DMS53 treated with DMSO at 0.1 percent for 48 hours (cell line): ENCODE measurements around the gene MALT1.
"Not testable (repeated sequence)": the region's sequence is repeated elsewhere in the genome, so short reads cannot be mapped to it uniquely, and the experiment has no call there.

Experiments
- DNase-seq: peaks from one replicate; lab custom pipeline; 2025; ENCODE audit not compliant: unreplicated experiment; lab: John Stamatoyannopoulos, UW

MALT1 gene

DNA sequence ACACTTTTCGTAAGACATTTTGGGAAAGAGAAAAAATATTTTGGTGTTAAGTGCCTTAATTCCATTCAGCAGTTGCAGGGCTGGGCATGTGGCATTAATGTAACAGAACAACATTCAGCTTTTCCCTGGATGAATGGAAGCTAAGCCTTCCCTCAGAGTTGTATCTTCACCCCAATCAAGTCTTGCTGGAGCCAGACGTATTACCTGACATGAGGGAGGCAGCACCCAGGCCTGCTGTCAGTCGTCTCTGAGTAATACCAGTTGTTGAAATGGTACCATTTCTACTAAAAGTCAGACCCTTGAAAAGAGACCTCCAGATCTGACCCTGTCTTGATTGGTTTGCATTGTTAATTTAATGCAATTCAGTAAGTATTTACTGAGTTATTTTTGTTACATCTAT lies 57.5 kb downstream of the MALT1 start:
- no peak for DNase-seq

GRCh38 chr18:58730618-58731017 lies 59.4 kb downstream of the MALT1 start:
- DNase-seq = no peak

- DNase-seq = no peak
Observed at GRCh38 chr18:58732471-58732870, 61.2 kb downstream of the MALT1 start.

DNA sequence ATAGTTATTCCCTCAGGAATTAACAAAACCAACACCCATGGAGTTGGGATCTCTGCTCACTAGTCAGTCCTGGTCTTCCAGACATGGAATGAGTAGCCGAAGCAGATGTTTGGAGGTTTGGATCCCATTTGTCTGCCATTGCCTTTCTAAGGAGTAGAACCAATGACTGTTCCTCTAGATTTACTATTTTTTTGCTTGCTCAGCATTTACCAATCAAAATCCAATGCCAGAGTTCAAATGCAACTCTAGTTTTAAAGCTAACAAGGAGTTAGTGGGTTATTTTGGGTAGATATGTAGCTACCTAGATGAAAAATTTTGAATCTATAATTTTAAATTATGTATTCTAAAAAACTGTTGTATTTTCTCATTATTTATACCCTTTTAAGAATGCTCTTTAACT lies 62.6 kb downstream of the MALT1 start:
- DNase-seq = no peak

GRCh38 chr18:58738322-58738721 lies 67.1 kb downstream of the MALT1 start:
- no peak for DNase-seq

- no peak for DNase-seq
Observed at GRCh38 chr18:58745914-58746313, 74.6 kb downstream of the MALT1 start.

DNA sequence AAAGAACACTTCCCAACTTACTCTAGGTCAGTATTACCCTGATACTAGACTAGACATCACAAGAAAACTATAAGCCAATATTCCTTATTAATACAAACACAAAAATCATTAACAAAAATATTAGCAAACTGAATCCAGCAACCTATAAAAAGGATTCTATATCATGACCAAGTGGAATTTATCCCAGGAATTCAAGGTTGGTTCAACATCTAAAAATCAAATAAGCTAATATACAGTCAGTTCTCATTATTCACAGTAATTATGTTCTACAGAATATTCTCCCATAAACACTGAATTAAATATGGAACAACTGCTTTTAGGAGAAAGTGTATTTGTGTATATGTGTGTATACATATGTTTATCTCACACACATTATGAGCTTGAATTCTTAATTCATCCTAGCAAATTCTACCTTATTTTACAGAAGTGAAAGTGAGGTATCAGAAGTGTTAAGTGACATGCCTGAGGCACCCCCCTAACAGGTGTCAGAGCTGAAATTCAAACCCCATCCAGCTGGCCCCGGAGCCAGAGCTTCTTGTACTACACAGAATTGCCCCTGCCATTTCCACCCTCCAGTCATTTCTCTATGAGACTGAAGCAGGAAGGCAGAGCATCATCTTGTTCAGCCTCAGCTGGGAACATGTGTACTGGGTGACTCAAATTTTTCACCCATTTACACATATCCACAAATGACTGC lies 77.8 kb downstream of the MALT1 start:
- DNase-seq = no peak

DNA sequence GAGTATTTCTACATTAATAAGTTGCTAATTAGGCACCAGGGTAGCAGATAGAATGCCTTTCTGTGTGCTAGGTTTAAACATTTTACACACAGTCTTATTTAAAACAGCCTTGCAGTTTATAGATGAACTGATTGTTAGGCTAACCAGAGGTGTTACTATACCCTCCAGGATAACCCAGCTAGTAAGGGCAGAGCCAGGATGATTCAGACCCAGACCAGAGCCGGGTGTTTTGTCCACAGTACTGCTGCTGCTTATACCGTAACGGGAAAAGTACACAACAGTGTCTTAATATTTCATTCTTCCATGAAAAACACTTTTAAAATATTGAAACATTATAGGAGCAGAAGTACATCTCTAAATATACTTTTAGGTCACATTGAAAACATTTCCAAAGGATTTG lies 82.7 kb downstream of the MALT1 start:
- no peak for DNase-seq

DNA sequence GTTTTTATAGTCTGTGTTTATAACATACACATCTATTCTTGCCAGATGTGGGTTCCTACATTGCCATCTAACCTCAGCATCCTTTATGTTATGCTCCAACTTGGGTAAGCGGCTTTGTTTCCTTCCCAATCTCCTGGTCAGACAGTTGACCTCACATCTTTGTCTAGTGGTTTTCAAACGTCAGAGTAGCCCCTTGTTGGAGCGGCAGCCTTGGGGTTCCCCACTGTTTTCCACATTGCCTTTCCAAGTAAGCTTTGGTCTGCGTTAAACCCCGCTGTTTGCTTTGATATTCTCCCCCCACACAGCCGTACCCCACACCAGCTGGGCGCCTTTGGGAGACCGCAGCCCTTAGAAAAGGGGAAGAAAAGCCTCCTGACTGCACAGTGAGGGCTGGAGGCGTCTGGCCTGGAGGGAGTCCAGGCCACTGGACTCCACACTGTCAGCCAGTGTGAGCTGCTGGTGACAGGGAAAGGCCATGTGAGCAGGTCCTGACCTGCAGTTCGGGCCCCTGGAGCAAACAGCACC lies 83.3 kb downstream of the MALT1 start:
- no peak for DNase-seq

GRCh38 chr18:58755304-58756010 lies 84.2 kb downstream of the MALT1 start:
- no peak for DNase-seq

DNA sequence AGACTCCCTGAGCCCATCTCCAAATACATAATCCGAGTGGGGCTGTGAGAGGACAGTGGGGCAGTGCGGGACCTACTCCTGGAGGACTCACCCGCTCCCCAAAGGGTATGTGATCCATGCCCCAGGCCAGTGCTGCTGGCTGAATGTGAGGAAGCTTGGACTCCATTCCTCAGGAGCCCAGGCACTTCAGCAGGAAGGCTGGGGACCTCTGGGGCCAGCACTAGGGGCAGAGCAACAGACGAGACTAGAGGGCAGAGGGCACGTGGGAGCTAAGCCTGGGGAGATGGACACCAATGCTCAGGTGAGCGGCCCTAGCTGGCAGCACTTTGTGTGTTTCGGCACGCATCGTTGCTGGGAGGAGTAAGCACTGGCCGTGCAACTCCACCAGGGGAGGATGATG lies 84.9 kb downstream of the MALT1 start:
- no peak for DNase-seq

DNA sequence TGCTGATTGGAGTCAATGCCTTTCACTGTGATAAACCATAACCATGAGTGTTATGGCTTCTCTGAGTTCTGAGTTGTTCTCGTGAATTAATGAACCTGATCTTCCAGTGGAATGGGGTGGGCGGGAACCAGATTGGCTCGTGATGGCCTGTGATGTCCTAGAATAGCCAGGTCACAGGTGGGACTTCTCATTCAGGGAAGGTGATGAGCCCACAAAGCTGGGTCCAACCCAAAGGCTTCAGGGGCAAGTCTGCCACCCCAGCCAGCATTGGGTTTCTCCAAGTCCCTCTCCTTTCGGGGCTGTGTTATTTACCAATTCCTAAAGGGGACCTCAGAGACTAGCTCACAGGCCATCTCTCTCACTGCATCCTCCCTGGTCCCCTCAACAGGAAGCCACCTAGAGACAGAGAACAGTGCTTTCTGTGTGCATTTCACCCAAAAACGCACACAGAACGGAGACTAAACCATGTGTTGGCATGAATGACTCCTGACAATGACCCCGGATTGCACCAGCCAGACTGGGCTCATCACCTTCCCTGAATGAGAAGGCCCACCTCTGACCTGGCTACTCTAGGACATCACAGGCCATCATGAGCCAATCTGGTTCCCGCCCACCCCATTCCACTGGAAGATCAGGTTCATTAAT lies 85.5 kb downstream of the MALT1 start:
- DNase-seq = no peak

DNA sequence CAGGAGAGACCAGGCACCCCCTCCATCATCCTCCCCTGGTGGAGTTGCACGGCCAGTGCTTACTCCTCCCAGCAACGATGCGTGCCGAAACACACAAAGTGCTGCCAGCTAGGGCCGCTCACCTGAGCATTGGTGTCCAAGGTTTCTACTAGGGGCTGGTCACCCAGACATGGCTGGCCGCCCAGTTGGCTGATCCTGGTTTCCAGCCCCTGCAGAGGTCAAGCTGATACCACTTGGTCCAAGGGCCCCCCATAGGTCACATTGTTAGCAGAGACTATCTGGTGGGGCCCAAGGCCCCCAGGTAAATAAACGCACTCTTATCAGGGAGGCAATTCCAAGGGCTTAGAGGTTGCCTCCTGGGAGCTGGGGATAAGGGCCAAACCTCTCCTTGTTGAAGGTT lies 86.1 kb downstream of the MALT1 start:
- DNase-seq = not testable (repeated sequence)

DNA sequence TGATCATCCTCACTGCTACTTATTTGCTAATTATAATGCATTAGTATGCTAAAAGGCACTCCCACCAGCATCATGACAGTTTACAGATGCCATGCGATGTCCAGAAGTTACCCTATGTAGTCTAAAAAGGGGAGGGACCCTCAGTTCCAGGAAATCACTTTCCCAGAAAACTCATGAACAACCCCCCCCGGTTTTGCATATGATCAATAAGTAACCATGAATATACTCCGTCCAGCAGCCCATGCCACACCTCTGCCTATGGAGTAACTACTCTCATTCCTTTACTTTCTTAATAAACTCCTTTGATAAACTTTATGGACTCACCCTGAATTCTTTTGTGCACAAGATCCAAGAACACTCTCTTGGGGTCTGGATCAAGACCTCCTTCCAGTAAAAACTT lies 86.8 kb downstream of the MALT1 start:
- no peak for DNase-seq

GRCh38 chr18:58758606-58759005 lies 87.3 kb downstream of the MALT1 start:
- DNase-seq = no peak

DNA sequence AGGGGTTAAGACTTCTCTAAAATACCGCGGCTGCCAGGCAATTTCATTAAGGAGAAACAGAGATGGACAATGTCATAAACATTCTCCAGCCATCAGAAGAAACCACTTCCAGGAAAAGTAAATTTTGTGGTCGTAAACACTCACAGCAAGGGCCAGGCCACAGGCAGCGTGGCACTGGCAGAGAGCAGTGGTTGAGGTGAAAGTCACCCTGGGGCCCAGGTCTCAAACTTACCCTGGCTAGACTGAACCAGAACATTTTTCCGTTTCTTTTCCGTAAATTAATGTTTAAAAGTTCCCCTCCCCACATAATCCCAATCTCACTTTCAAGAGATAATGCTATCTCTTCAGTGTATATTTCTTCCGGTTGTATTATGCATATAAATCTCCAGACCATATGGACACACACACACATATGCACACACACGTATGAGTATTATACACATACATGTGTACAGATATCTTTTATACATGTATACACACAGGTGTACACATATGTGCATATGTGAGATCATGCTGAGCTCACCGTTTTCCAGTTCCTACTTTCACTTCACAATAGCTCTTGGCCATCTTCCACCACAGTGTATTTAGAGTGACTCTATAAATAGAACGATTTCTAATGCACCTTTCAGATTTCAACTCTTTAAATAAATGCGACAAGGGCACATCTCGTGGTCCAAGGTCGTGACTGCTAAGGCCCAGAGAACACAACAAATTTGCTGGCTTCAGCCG lies 90.1 kb downstream of the MALT1 start:
- DNase-seq = no peak

- DNase-seq = no peak
Observed at GRCh38 chr18:58761970-58762780, 90.9 kb downstream of the MALT1 start.

DNA sequence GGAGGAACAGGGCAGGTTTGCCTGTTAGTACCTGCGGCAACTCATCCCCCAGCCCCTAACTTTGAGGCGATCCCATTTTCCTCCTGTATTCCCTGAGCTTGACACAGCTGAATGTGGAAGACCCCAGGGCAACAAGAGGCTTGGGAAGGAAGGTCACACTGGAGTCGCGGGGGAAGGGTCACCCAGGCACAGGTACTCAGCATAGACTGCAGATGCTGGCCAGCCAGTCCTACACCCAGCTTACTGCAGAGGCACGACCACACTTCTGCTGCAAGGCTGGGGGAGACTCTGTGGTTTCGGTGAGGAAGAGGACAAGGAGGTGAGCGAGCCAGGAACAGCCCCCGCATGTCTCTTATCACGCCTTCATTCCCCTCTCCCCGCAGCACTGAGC lies 91.5 kb downstream of the MALT1 start:
- no peak for DNase-seq

GRCh38 chr18:58766164-58766563 lies 94.9 kb downstream of the MALT1 start:
- no peak for DNase-seq

DNA sequence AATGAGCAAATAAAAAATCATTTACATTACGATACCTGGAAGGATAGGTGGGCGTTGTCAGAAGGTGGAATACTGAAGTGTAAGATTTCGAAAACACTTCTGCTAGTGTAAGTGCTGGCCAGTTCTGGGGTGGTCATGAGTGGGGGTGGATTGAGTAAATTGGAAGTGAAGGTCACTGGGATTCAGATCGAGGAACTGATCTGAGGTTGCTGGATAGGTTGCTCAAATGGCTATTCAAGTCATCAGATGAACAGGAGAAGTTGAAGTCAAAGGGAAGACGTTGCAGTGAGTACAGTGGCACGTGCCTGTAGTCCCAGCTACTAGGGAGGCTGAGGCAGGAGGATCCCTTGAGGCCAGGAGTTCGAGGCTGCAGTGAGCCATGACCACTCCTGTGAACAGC lies 95.7 kb downstream of the MALT1 start:
- no peak for DNase-seq
